K562 (cell line): ENCODE data around the gene C10orf105. TPM values are rescaled to one million over a fixed set of nuclear protein-coding genes. Genes with fewer than 3 reads are reported as not detected.

Source experiments
- ATAC-seq: fragments of 200-7000 bp; cut with Tn5 transposase; 3 replicates; pipeline ENCODE4 v1.9.1; 2020; ENCODE audit warnings: moderate library complexity
- BruUV-seq: library from RNA; stranded (reverse); fragments of 400-500 nt; replicated peaks from 2 replicates; lab custom pipeline; 2021; lab: Mats Ljungman, UMichigan
- CTCF ChIA-PET: fragments of 300-600 bp; formaldehyde crosslinking; extraction: SDS; loops from one replicate; lab custom pipeline; 2021; ENCODE audit warnings: low intra/inter-chr PET ratio; lab: Yijun Ruan, JAX
- POLR2A ChIA-PET: fragments of 300-600, 350-650 bp; sonication (Branson Sonifier 250); formaldehyde crosslinking; extraction: SDS; loops from one replicate; lab custom pipeline; 2021; ENCODE audit warnings: antibody characterized with exemption, inconsistent platforms; lab: Yijun Ruan, JAX
- DNase-seq, 4 experiments: peaks; one replicate each; pipeline versions ENCODE4 v3.0.0 to v3.0.0-alpha.2; 2011 to 2018; ENCODE audit warnings: low spot score in 3 of 4, mixed read lengths in 3 of 4; ENCODE audit errors: extremely low read depth in 1 of 4
- FAIRE-seq: peaks from 2 replicates; lab custom pipeline; 2011; peaks lifted over from hg19 to GRCh38; lab: Jason Lieb, UNC
- H2AFZ ChIP-seq: 2 replicates; pipeline ENCODE4 v1.6.0; 2011; ENCODE audit warnings: low read depth, low read length, control low read depth, inconsistent platforms
- H3K27ac ChIP-seq: fragments of 200-600 bp; 3 replicates; pipeline ENCODE4 v1.8.0; 2011; ENCODE audit warnings: low read depth, mild to moderate bottlenecking, control low read depth, inconsistent platforms, low read length, moderate library complexity, mixed read lengths; ENCODE audit errors: extremely low read depth
- H3K27me3 ChIP-seq, 2 experiments: fragments of 300-600 bp in 1 of 2; 2 replicates in 1 of 2; 3 replicates in 1 of 2; pipeline versions ENCODE4 v1.6.0 to v1.8.0; 2011; ENCODE audit warnings: inconsistent platforms in 2 of 2, low read length in 2 of 2, mild to moderate bottlenecking in 1 of 2, mixed read lengths in 1 of 2, moderate library complexity in 1 of 2; ENCODE audit not compliant: control insufficient read depth in 2 of 2, insufficient read depth in 2 of 2
- H3K36me3 ChIP-seq: fragments of 300-600 bp; 3 replicates; pipeline ENCODE4 v1.8.0; 2011; ENCODE audit warnings: mild to moderate bottlenecking, low read length, inconsistent platforms; ENCODE audit not compliant: control insufficient read depth, insufficient read depth
- H3K4me1 ChIP-seq, 2 experiments: fragments of 200-600 bp in 1 of 2; replicated peaks in 1 of 2; 2 replicates in 1 of 2; 3 replicates in 1 of 2; pipeline versions ENCODE4 v1.5.1 to v1.8.0; 2011; ENCODE audit warnings: inconsistent platforms in 2 of 2, low read length in 2 of 2, mild to moderate bottlenecking in 1 of 2, mixed read lengths in 1 of 2, moderate library complexity in 1 of 2; ENCODE audit not compliant: control insufficient read depth in 2 of 2, insufficient read depth in 2 of 2
- H3K4me2 ChIP-seq: 2 replicates; pipeline ENCODE4 v1.6.1; 2011; ENCODE audit warnings: low read length, control low read depth, inconsistent platforms, mixed read lengths; ENCODE audit not compliant: insufficient read depth
- H3K4me3 ChIP-seq: fragments of 200-600 bp; sonication (generic), shearing (Covaris generic); 2 replicates; pipeline ENCODE4 v1.5.1; 2016; ENCODE audit warnings: control low read depth, inconsistent platforms
- H3K79me2 ChIP-seq: fragments of 200-600 bp; 3 replicates; pipeline ENCODE4 v1.8.0; 2011; ENCODE audit warnings: low read length, inconsistent platforms; ENCODE audit not compliant: control insufficient read depth, insufficient read depth
- H3K9ac ChIP-seq, 2 experiments: 2 replicates each; pipeline versions ENCODE4 v1.6.0 to v1.6.1; 2011; ENCODE audit warnings: low read depth in 2 of 2, low read length in 2 of 2, control low read depth in 1 of 2, inconsistent platforms in 1 of 2, mild to moderate bottlenecking in 1 of 2, mixed read lengths in 1 of 2; ENCODE audit not compliant: insufficient read depth in 1 of 2
- H3K9me1 ChIP-seq: one replicate; pipeline ENCODE4 v1.6.0; 2011; ENCODE audit warnings: inconsistent platforms, mild to moderate bottlenecking, low read length, moderate library complexity; ENCODE audit not compliant: control insufficient read depth, insufficient read depth
- H3K9me3 ChIP-seq: replicated peaks from 2 replicates; pipeline ENCODE4 v1.5.1; 2011; ENCODE audit warnings: low read depth, low read length, inconsistent platforms; ENCODE audit not compliant: control insufficient read depth, insufficient read depth
- H4K20me1 ChIP-seq: replicated peaks from 2 replicates; pipeline ENCODE4 v1.6.1; 2011; ENCODE audit warnings: low read length, inconsistent platforms, mixed read lengths; ENCODE audit not compliant: control insufficient read depth, insufficient read depth
- MED1 ChIP-seq: sonication (generic); formaldehyde crosslinking; IDR thresholded peaks from 2 replicates; pipeline ENCODE4 v1.8.1; 2023; ENCODE audit warnings: missing genetic modification reagents, borderline replicate concordance
- NFYB ChIP-seq: IDR thresholded peaks from 2 replicates; pipeline ENCODE4 v1.6.1; 2011; ENCODE audit warnings: mild to moderate bottlenecking, moderate library complexity; ENCODE audit not compliant: insufficient read length; ENCODE audit errors: extremely low read depth
- PURB ChIP-seq: sonication (generic); formaldehyde crosslinking; IDR thresholded peaks from 2 replicates; pipeline ENCODE4 v1.9.0; 2021; ENCODE audit warnings: low read depth, mild to moderate bottlenecking, missing genetic modification reagents
- WGBS: fragments of 100-300 bp; shearing (Covaris generic); methylation state at CpG from one replicate; pipeline ENCODE4 v1.1.6; 2016; ENCODE audit warnings: low coverage, mixed read lengths; ENCODE audit not compliant: insufficient coverage; ENCODE audit errors: missing lambda C conversion rate; 5-methylcytosine and 5-hydroxymethylcytosine counted together
- in situ Hi-C: fragments of 300-500 bp; cut with MboI; formaldehyde crosslinking; loops from 4 replicates; pipeline ENCODE4 v1.15.0; 2018; ENCODE audit warnings: inconsistent platforms, mixed read lengths
- intact Hi-C: fragments of 100-400 bp; cut with micrococcal nuclease; formaldehyde crosslinking; loops from 2 replicates; pipeline ENCODE4 v1.14.2; 2022
- polyA plus RNA-seq, 8 experiments: library from polyadenylated mRNA; depleted of rRNA in 4 of 8; stranded (reverse) in 5 of 8; unstranded in 3 of 8; fragments of >200 nt; fragmentation: Nextera tagmentation in 2 of 8; fragmentation: Illumina TruSeq in 1 of 8; extraction: Ambion mirVana in 2 of 8; extraction: Trizol in 1 of 8; gene quantifications; 2 replicates each; pipeline versions ENCODE4 v1.2.1 to v1.2.3, GENCODE V29; 2011 to 2014; ENCODE audit warnings: inconsistent platforms in 1 of 8, missing spikeins in 1 of 8
- total RNA-seq, 7 experiments: library from RNA; depleted of rRNA in 6 of 7; stranded (reverse); fragments of >200 nt in 6 of 7; fragmentation: Illumina TruSeq in 2 of 7; extraction: Trizol in 2 of 7; gene quantifications; 2 replicates each; pipeline versions ENCODE4 v1.2.1 to v1.2.3, GENCODE V29; 2011 to 2021; ENCODE audit warnings: low replicate concordance in 1 of 7
- TF ChIP-seq, protein P1 (sequence below): sonication (generic); formaldehyde crosslinking; IDR thresholded peaks from 2 replicates; pipeline ENCODE4 v1.9.0; 2022; ENCODE audit warnings: mild to moderate bottlenecking, missing genetic modification reagents

C10orf105 gene
- total and polyA plus RNA-seq, 9 of the 15 experiments (the other 6 are each of a cell fraction or from before 2014, with no cell fraction given): 0.03 to 0.25 (median 0.04) TPM; not detected in 3

DNA sequence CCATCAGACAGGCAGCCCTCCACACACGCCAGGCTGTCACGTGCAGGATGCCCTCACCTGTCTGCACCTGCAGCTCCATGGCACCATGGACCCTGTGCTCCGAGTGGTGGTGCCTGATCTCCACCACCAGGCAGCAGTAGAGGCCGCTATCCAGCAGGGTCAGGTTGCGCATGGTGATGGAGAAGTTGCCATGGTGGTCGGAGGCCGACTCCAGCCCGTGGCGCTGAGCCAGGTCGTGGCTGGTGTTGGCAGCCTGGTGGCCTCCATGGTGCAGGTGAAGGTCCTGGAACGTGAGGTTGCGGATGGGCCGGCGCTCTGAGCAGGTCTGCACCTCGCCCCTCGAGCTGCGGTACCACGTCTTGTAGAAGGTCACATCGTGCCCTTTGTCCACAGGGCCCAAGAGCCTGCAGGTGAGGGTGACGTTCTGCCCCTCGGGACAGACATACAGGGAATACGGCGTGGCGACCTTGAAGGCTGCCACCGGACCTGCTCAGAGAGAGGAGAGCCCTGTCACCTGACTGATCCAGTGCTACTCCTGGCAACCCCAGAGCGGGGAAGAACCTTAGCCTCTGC, 42.0 kb upstream of the C10orf105 start (continued):
- TF ChIP-seq, protein P1, sequence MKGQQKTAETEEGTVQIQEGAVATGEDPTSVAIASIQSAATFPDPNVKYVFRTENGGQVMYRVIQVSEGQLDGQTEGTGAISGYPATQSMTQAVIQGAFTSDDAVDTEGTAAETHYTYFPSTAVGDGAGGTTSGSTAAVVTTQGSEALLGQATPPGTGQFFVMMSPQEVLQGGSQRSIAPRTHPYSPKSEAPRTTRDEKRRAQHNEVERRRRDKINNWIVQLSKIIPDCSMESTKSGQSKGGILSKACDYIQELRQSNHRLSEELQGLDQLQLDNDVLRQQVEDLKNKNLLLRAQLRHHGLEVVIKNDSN (CRISPR knock-in tag): peak; percentile 30; the same call in 1 of the 2 replicates
- TF ChIP-seq PURB: no peak

DNA sequence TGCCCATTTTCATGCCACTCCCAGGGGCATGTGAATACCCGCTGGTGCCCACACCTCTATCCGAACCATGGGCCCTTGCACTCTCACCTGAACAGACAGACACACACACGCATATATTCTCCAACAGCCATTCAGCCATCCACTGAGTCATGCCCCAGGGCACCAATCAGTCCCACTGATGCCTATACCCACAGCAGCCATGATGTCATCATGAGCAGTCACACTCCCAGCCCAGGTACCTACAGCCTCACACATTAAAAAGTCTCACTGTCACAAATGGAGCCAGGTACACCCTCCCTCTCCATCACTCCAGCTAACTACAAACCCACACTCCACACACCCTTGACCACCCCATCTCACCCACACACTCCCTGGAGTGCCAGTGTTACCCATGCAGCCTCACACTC, 41.5 kb upstream of the C10orf105 start:
- ChIA-PET CTCF (interaction anchor here (1.3 kb wide), 1 partner anchor 135 kb away, joined by 7 read pairs; no protein-coding TSS in a partner anchor), POLR2A (no interaction called here)
- 24% methylated on average over 3 of the region's 3 CpGs for WGBS
- H2AFZ ChIP-seq: no peak overlapping the region
- FAIRE-seq (no peak), ATAC-seq (no peak), DNase-seq (no peak)
- no peaks in the 10 kb centered on the region for H3K9me1 ChIP-seq
- H3K27me3 ChIP-seq: peaks cover 0 to 13% of the 10 kb centered on the region in 2 experiments; a peak in 2 of 5 replicates
- no peaks in the 10 kb centered on the region for H3K9me3 ChIP-seq
- H3K36me3 ChIP-seq: no peaks in the 10 kb centered on the region
- H3K27ac ChIP-seq: no peak overlapping the region
- H3K9ac ChIP-seq: no peak overlapping the region
- no peaks in the 10 kb centered on the region; the same call in 1 of the 2 replicates for H4K20me1 ChIP-seq
- H3K4me2 ChIP-seq: no peak overlapping the region
- H3K79me2 ChIP-seq: no peaks in the 10 kb centered on the region
- TF ChIP-seq NFYB (no peak), MED1 (0 out of 2 replicates have a peak, but pooled peaks have one; percentile 61)
- TF ChIP-seq, all 486 proteins: peak for 1
- H3K4me1 ChIP-seq: peaks cover 8 to 25% of the 10 kb centered on the region in 2 experiments; a peak in 4 of 5 replicates
- intact Hi-C loops (no loop called here), in situ Hi-C loops (no loop called here)
- BruUV-seq: no TSS peak
- H3K4me3 ChIP-seq: no peak overlapping the region
